ENCODE results near the gene PTGER1.

- TF ChIP-seq CTCF (IDR thresholded peaks at IDR 0.05): no peak
- no peak for TF ChIP-seq EZH2 (IDR thresholded peaks at IDR 0.05; ENCODE audit: borderline replicate concordance, insufficient read depth, low read depth, low read length, poor library complexity, severe bottlenecking)
Measured at GRCh38 chr19:14437578-14438140, 37.5 kb downstream of the PTGER1 start.
